ENCODE data around the gene RTN1. TPM values are rescaled to one million over a fixed set of nuclear protein-coding genes. Genes with fewer than 3 reads are reported as not detected.

RTN1 gene
- total and polyA plus RNA-seq, 2 donors (not counting 1 experiment from before 2014, with no cell fraction given): 0.34 TPM; not detected in 1

- no peak overlapping the region for H3K9ac ChIP-seq (ENCODE audit: low read length)
- H3K27ac ChIP-seq (ENCODE audit: low read length in 2 of 2): no peak overlapping the region
- Mint-ChIP-seq H3K27me3 (peaks cover 51% of the 10 kb centered on the region), H3K4me3 (no peak overlapping the region), H3K27ac (no peak overlapping the region), H3K9me3 (ENCODE audit: insufficient read depth) (no peaks in the 10 kb centered on the region), H3K4me1 (peaks cover 3% of the 10 kb centered on the region)
- H3K36me3 ChIP-seq (replicated peaks in 1 of 2; ENCODE audit: control extremely low read depth in 1 of 2, control insufficient read depth in 1 of 2, extremely low read depth in 1 of 2, insufficient read depth in 2 of 2, low read length in 1 of 2): no peaks in the 10 kb centered on the region
- intact Hi-C loops (cut with micrococcal nuclease): no loop called here
- H3K4me3 ChIP-seq (ENCODE audit: control extremely low read depth in 1 of 5, extremely low read depth in 1 of 5, insufficient read depth in 1 of 5, low read depth in 2 of 5, low read length in 4 of 5): no peak overlapping the region
- H4K20me1 ChIP-seq (ENCODE audit: control insufficient read depth, insufficient read depth, low read length, poor library complexity, severe bottlenecking): no peaks in the 10 kb centered on the region
- POLR2A ChIA-PET: no interaction called here
- no peak for ATAC-seq (ENCODE audit: low read depth)
- no peak for DNase-seq
- H3K4me1 ChIP-seq (ENCODE audit: control insufficient read depth in 2 of 2, insufficient read depth in 2 of 2, low read length in 2 of 2): no peaks in the 10 kb centered on the region
- H3K4me2 ChIP-seq (replicated peaks; ENCODE audit: low read depth, low read length, poor library complexity, severe bottlenecking): no peak overlapping the region
- H2AFZ ChIP-seq (ENCODE audit: insufficient read depth, low read depth, low read length, poor library complexity, severe bottlenecking): no peak overlapping the region
- TF ChIP-seq EZH2 (IDR thresholded peaks at IDR 0.05; ENCODE audit: borderline replicate concordance, insufficient read depth, low read depth, low read length, poor library complexity, severe bottlenecking) (no peak), CTCF (IDR thresholded peaks at IDR 0.05) (no peak)
- peaks cover 0 to 21% (median 18%) of the 10 kb centered on the region in 4 experiments for H3K27me3 ChIP-seq (replicated peaks in 1 of 4; ENCODE audit: control extremely low read depth in 1 of 4, control insufficient read depth in 3 of 4, insufficient read depth in 4 of 4, low read length in 3 of 4)
- peaks cover 0 to 1% (median 0%) of the 10 kb centered on the region in 3 donors for H3K9me3 ChIP-seq (ENCODE audit: control extremely low read depth in 1 of 3, control insufficient read depth in 2 of 3, insufficient read depth in 1 of 3, low read length in 2 of 3)
- H3K79me2 ChIP-seq (ENCODE audit: control insufficient read depth, insufficient read depth, low read length): no peaks in the 10 kb centered on the region
- WGBS (ENCODE audit: insufficient coverage): no CpG with 5 or more reads among the region's 2 CpGs
- CTCF ChIA-PET: no interaction called here
Measured at GRCh38 chr14:59627011-59627520, 243.5 kb downstream of the RTN1 start.

- H4K20me1 ChIP-seq (ENCODE audit: control insufficient read depth, insufficient read depth, low read length, poor library complexity, severe bottlenecking): no peaks in the 10 kb centered on the region
- peaks cover 0 to 1% (median 0%) of the 10 kb centered on the region in 3 donors for H3K9me3 ChIP-seq (ENCODE audit: control extremely low read depth in 1 of 3, control insufficient read depth in 2 of 3, insufficient read depth in 1 of 3, low read length in 2 of 3)
- Mint-ChIP-seq H3K4me1 (no peaks in the 10 kb centered on the region), H3K27me3 (peaks cover 20% of the 10 kb centered on the region), H3K9me3 (ENCODE audit: insufficient read depth) (no peaks in the 10 kb centered on the region), H3K27ac (no peak overlapping the region), H3K4me3 (no peak overlapping the region)
- TF ChIP-seq CTCF (IDR thresholded peaks at IDR 0.05) (no peak), EZH2 (IDR thresholded peaks at IDR 0.05; ENCODE audit: borderline replicate concordance, insufficient read depth, low read depth, low read length, poor library complexity, severe bottlenecking) (no peak)
- no CpG with 5 or more reads among the region's 2 CpGs for WGBS (ENCODE audit: insufficient coverage)
- POLR2A ChIA-PET: no interaction called here
- no peak overlapping the region for H3K4me3 ChIP-seq (ENCODE audit: control extremely low read depth in 1 of 5, extremely low read depth in 1 of 5, insufficient read depth in 1 of 5, low read depth in 2 of 5, low read length in 4 of 5)
- DNase-seq: no peak
- no peaks in the 10 kb centered on the region for H3K79me2 ChIP-seq (ENCODE audit: control insufficient read depth, insufficient read depth, low read length)
- H2AFZ ChIP-seq (ENCODE audit: insufficient read depth, low read depth, low read length, poor library complexity, severe bottlenecking): no peak overlapping the region
- no peak overlapping the region for H3K4me2 ChIP-seq (replicated peaks; ENCODE audit: low read depth, low read length, poor library complexity, severe bottlenecking)
- no peaks in the 10 kb centered on the region for H3K4me1 ChIP-seq (ENCODE audit: control insufficient read depth in 2 of 2, insufficient read depth in 2 of 2, low read length in 2 of 2)
- CTCF ChIA-PET: no interaction called here
- no peak overlapping the region for H3K9ac ChIP-seq (ENCODE audit: low read length)
- H3K27ac ChIP-seq (ENCODE audit: low read length in 2 of 2): no peak overlapping the region
- ATAC-seq (ENCODE audit: low read depth): no peak
- H3K27me3 ChIP-seq (replicated peaks in 1 of 4; ENCODE audit: control extremely low read depth in 1 of 4, control insufficient read depth in 3 of 4, insufficient read depth in 4 of 4, low read length in 3 of 4): peaks cover 0 to 9% (median 0%) of the 10 kb centered on the region in 4 experiments
- no peaks in the 10 kb centered on the region for H3K36me3 ChIP-seq (replicated peaks in 1 of 2; ENCODE audit: control extremely low read depth in 1 of 2, control insufficient read depth in 1 of 2, extremely low read depth in 1 of 2, insufficient read depth in 2 of 2, low read length in 1 of 2)
- intact Hi-C loops (cut with micrococcal nuclease): no loop called here
Measured at GRCh38 chr14:59622631-59623030, 247.9 kb downstream of the RTN1 start.
